Measurements from ENCODE around the gene ZNF772.
A peak's percentile ranks its signal among the peaks of the same experiment; 100 is the strongest.

The ZNF772 gene

GRCh38 chr19:57435062-57435978 is 42.0 kb downstream of the ZNF772 start, which contains the start of gene ZNF749:
Gene ZNF749, plus strand, starts transcription at chr19:57435325. Its CDS starts 254 bp downstream, at chr19:57435579.
- DNase-seq (ENCODE audit: low spot score) = peak; percentile 97

- DNase-seq (ENCODE audit: low spot score) = no peak
Measured at GRCh38 chr19:57434386-57435061, 42.8 kb downstream of the ZNF772 start.

GRCh38 chr19:57421037-57421436 is 56.3 kb downstream of the ZNF772 start:
- DNase-seq (ENCODE audit: low spot score) = no peak

- DNase-seq (ENCODE audit: low spot score) = no peak
Measured at GRCh38 chr19:57419439-57419838, 57.9 kb downstream of the ZNF772 start.

Measured in ecto neural progenitor cell (in vitro differentiated cells).